DMS 273 treated with DMSO at 0.1 percent for 48 hours (cell line): Measurements from ENCODE around the gene RECQL5.
"Not testable (repeated sequence)": the region's sequence is repeated elsewhere in the genome, so short reads cannot be mapped to it uniquely, and the experiment has no call there.

Experiments
- DNase-seq: peaks from one replicate; lab custom pipeline; 2025; lab: John Stamatoyannopoulos, UW

RECQL5 gene

DNA sequence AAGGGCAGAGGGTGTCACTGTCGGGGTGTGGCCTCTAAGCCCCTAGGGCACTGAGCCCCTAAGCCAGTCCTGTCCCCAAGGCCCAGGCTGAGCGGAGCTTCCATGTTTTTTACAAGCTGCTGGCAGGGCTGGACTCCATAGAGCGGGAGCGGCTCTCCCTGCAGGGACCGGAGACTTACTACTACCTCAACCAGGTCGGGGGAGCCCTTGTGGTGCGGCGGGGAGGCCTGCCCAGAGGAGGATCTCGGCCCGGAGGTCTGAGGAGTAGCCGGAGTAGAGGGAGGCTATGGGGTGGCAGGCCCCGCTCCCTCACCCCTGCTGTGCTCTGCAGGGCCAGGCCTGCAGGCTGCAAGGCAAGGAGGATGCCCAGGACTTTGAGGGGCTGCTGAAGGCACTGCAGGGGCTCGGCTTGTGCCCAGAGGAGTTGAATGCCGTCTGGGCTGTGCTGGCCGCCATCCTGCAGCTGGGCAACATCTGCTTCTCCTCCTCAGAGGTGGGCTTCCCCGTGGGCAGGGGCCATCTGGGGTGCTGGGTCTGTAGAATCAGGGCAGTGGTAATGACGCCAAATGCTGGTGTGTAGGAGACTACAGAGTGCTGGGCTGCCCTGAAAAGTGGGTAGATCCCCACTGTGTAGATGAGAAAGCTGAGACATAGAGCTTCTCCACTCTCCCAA is 74.5 kb downstream of the RECQL5 start:
- DNase-seq = no peak

DNA sequence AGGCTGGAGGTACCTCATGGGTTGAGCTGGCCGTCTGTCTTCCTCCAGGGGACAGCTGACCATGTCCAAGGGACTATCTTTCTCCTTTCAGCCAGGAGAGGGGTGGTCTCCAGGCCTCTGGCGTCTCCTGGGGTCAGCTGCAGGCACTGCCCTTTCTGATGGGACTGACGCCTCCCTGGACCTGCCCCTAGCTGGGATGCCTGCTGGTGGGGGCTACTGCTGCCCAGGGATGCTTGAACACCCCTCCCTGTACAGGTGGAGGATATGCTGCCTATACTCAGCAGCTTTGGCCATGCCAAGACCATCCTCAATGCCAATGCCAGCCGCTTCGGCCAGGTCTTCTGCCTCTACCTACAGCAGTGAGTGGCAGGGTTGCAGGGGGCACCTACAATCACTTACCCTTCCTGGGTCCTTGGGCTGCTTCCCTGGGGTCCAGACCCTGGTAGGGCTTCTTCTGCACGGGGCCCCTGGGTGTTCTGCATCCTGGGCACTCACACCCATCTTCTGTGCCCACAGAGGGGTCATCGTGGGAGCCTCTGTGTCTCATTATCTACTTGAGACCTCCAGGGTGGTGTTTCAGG is 75.1 kb downstream of the RECQL5 start:
- DNase-seq = no peak

DNA sequence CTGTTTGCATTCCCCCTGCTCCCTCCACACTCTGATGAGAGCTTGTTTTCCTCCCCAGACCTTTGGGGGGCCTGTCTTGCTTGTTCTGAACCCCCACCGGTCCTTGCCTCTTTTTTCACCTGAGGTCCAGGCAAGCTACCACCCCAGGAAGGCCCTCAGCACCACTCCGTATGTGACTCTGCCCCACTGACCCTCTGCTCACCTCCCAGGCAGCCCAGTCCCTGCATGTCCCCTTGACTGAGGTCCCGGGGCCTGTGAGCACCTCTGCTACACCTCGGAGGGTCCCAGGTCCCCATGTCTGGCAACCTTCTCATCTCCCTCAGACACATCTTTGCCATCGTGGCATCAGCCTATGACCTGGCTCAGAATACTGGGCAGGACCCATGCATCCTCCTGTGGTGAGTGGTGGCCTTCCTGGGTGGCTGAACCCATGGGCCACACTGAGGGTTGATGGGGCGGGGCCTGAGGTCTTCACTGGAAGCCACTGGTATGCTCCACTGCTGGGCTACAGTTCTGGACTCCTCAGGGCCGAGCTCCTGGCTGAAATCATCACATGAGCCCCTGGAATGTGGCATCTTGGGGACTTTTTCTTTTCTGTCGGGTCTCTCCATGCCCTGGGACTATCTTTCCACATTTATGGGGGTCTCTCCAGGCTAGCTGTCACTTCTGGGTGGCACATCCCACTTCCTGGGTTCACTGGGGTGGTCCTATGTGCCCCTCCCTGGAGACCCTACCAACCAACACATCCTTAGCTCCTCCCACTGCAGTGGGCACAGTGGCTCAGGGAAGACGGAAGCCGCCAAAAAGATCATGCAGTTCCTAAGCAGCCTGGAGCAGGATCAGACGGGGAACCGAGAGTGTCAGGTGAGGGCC is 75.9 kb downstream of the RECQL5 start:
- DNase-seq = no peak

DNA sequence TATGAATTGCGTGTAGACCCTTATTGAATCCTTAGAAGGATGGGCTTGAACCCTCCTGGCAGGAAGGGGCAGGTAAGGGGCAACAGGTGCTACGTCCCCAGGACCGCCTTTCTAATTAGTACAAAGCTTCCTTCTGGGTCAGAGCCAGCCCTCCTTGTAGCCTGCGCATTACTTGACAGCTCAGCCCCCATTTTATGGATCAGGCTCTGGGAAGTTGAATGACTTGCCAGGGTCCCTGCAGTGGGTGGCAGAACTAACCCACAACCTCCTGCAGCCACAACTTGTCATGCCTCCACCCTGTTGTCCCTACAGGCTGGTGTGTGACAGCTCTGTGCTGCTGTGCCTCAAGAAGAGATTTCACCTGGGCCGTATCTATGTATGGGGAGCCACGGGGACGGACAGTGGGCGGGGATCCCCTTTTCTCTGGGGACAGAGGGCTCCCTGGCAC is 76.6 kb downstream of the RECQL5 start:
- no peak for DNase-seq

DNA sequence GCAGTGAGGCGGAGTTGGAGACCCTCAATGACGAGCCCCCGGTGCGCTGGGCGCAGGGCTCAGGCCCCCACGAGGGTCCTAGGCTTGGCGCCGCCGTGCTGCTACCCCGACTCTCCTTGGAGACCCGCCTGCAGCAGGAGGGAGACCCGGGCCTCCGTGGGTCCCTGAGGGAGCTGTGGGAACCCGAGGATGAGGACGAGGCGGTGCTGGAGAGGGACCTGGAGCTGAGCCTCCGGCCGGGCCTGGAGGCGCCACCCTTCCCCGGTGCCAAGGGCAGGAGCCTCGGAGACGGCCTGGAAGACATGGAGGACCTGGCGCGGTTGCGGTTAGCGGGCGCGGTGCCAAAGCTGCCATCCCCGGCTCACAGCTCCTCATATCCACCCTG is 77.0 kb downstream of the RECQL5 start:
- DNase-seq = no peak

DNA sequence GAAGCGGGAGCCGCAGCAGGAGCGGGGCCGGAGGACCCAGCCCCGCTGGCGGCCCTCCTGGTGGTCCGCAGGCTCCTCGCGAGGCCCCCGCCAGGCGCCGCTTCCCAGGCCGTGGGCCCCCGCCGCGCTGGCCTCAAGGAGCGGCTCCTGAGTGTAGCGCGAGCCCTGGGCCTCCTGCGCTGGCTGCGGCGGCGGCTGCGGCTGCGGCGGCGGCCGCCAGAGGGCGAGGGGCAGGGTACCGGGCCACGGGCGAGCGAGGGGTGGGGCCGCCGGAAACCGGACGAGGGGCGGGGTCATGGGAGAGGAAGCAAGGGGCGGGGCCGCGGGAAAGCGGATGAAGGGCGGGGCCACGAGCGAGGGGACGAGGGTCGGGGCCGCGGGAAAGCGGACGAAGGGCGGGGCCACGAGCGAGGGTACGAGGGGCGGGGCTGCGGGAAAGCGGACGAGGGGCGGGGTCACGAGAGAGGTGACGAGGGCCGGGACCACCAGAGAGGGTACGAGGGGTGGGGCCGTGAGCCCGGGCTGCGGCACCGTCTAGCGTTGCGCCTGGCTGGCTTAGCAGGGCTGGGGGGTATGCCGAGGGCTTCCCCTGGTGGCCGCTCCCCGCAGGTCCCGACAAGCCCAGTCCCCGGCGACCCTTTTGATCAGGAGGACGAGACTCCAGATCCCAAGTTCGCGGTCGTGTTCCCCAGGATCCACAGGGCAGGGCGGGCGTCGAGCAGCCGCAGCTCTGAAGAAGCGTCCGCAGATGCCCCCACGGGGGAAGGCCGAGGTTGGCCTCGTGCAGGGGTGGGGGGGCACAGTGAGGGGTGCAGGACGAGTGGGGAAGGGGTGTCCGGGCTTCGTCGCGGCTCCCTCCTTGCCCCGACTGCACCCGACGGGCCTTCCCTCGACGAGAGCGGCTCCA is 77.7 kb downstream of the RECQL5 start:
- peak; percentile 51 for DNase-seq

DNA sequence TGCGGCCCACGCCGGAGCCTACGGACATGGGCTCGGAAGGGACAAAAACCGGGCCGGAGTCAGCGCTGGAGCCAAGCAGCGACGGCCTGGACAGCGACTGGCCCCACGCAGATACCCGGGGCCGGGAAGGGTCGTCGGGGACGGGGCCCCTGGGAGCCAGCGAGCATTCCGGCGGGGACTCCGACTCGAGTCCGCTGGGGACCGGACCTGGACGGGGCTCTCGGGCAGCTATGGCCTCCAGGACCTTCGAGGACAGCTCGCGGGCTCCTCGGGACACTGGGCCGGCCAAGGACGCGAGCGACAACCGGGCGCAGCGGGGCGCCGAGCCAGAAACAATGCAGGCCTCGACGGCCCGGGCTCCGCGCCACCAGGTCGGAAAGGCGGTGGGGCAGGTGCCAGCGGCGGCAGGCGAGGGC is 78.3 kb downstream of the RECQL5 start:
- no peak for DNase-seq

DNA sequence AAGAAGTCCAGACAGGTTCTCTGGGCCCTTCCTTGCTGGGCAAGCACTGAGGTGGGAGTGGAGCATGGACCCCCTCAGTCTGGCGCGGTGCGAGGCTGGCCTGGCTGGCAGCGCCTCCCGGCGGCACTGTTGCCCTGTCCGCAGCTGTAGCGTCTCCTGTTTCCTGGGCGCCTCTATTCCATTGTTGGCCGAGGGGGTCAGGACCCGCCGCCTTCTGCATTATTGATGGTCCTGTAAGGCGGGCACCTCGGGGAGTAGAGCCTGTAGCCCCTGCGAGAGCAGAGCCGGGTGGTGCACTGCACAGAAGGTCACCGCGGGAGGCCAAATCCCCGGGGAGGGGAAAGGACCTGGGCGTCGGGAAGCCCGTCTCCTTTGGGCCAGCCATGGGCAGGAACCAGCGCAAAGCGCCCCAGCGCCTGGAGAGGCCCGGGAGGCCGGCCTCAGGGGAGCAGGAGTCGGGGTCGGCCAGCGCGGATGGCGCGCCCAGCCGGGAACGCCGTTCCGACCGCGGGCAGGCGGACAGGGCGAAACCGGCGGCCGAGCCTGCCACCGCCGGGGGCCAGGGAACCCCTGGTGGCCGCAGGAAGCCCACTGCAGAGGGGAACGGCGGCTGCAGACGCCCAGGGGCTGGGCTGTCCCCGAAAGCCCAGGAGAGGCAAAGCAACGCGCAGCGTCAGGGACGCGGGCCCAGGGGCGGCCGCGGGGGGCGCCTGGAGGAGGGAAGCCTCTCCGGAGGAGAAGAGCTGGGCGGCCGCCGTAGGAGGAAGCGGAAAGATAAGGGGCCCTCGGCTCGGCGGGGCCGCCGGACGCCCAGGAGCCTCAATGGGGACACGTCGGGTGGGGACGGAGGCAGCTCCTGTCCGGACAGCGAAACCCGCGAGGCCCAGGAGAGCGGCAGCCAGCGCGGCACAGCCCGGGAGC is 79.0 kb downstream of the RECQL5 start, which contains the start of gene MYO15B:
TSS of gene MYO15B (plus strand) at position 126 of the 921 bp plus-strand sequence. CDS start at position 384, 258 bp downstream.
- DNase-seq = no peak

DNA sequence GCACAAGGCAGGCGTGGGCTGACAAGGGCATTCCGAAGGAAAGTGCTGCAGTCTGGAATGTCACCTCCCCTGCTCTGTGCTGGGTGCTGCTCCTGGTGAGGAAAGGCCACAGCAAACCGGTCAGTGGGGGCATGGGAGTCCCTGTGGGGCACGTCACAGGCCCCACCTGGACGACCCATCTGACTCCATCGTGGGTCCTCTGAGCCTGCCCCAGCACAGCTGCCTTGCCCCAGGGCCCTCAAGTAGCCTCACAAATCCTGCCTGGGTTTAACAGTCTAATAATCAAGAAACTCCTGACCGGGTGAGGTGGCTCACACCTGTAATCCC is 82.1 kb downstream of the RECQL5 start:
- DNase-seq = no peak

DNA sequence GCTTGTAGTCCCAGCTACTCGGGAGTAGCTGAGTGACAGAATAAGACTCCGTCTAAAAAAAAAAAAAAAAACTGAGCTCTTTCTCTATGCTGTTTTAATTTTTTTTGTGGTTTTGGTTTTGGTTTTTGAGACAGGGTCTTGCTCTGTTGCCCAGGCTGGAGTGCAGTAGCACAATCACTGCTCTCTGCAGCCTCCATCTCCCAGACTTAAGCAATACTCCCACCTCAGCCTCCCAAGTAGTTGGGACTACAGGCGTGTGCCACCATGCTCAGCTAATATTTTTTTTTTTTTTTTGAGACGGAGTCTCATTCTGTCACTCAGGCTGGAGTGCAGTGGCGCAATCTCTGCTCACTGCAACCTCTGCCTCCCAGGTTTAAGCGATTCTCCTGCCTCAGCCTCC is 83.8 kb downstream of the RECQL5 start:
- DNase-seq = not testable (repeated sequence)

DNA sequence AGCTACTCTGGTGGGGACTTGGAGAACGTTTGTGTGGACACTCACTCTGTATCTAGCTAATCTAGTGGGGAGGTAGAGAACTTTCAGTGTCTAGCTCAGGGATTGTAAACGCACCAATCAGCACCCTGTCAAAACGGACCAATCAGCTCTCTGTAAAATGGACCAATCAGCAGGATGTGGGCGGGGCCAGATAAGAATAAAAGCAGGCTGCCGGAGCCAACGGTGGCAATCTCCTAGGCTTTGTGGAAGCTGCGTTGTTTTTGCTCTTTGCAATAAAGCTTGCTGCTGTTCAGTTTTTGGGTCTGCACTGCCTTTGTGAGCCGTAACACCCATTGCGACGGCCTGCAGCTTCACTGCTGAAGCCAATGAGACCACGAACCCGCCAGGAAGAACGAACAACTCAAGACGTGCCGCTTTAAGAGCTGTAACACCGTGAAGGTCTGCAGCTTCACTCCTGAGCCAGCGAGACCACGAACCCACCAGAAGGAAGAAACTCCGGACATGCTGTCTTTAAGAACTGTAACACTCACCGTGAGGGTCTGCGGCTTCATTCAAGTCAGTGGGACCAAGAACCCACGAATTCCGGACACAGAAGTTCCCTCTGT is 85.7 kb downstream of the RECQL5 start:
- not testable (repeated sequence) for DNase-seq
